Large intestine (tissue), 1 donor: Measurements from ENCODE around the gene HYAL1. TPM values are rescaled to one million over a fixed set of nuclear protein-coding genes. Genes with fewer than 3 reads are reported as not detected.

Experiments
- polyA plus RNA-seq: library from polyadenylated mRNA; unstranded; fragments of 120-200 nt; gene quantifications from one replicate; pipeline ENCODE4 v1.2.1, GENCODE V29; 2013

Gene HYAL1
- polyA plus RNA-seq, 1 donor: 2.1 TPM

Other genes with a start within 250 kb of the HYAL1 start
- 272 TPM for gene RBM5, start 214.7 kb downstream of the HYAL1 start, polyA plus RNA-seq
- 8.9 TPM for gene SEMA3F, start 148.2 kb downstream of the HYAL1 start, polyA plus RNA-seq
- gene GNAT1, start 112.0 kb downstream of the HYAL1 start, polyA plus RNA-seq: not detected
- 2.0 TPM for gene SLC38A3, start 98.3 kb downstream of the HYAL1 start, polyA plus RNA-seq
- gene GNAI2, start 67.4 kb downstream of the HYAL1 start, polyA plus RNA-seq: 118 TPM
- 87.0 TPM for gene SEMA3B, start 34.4 kb downstream of the HYAL1 start, polyA plus RNA-seq
- 0.25 TPM for gene LSMEM2, start 24.5 kb downstream of the HYAL1 start, polyA plus RNA-seq
- gene IFRD2, start 11.1 kb downstream of the HYAL1 start, polyA plus RNA-seq: 55.4 TPM
- gene HYAL3, start 4.2 kb downstream of the HYAL1 start, polyA plus RNA-seq: 2.7 TPM
- 9.6 TPM for gene NAA80, start 4.2 kb downstream of the HYAL1 start, polyA plus RNA-seq
- 37.2 TPM for gene HYAL2, start 19.2 kb upstream of the HYAL1 start, polyA plus RNA-seq
- gene TUSC2, start 24.6 kb upstream of the HYAL1 start, polyA plus RNA-seq: 28.0 TPM
- gene RASSF1, start 37.3 kb upstream of the HYAL1 start, polyA plus RNA-seq: 19.5 TPM
- 0.99 TPM for gene ZMYND10, start 42.2 kb upstream of the HYAL1 start, polyA plus RNA-seq
- 20.7 TPM for gene NPRL2, start 47.2 kb upstream of the HYAL1 start, polyA plus RNA-seq
- gene CYB561D2, start 47.3 kb upstream of the HYAL1 start, polyA plus RNA-seq: 20.6 TPM
- 44.2 TPM for gene TMEM115, start 55.9 kb upstream of the HYAL1 start, polyA plus RNA-seq
- gene CACNA2D2, start 200.1 kb upstream of the HYAL1 start, polyA plus RNA-seq: 7.5 TPM